ENCODE results near the gene PTX4. TPM values are rescaled to one million over a fixed set of nuclear protein-coding genes. Genes with fewer than 3 reads are reported as not detected.
A peak's percentile ranks its signal among the peaks of the same experiment; 100 is the strongest.

Gene PTX4
- total and polyA plus RNA-seq, 9 of the 15 experiments (the other 6 are each of a cell fraction or from before 2014, with no cell fraction given), result 0.11 TPM; not detected in 8

DNA sequence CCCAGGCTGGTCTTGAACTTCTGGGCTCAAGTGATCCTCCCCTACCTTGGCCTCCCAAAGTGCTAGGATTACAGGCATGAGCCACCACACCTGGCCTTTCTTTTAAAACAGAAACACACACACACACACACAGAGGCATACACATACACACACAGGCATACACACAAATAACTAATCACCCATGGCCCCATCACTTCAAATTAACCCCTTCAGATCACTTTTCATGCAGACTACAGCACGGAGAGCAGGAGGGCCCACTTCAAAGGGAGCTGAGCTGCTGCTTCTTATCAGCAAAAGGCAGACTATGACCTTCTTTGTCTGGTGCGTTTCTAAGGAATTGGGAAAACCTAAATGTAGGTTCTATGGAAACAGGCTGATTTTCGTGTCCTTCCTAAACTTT, 15.8 kb downstream of the PTX4 start (continued):
- peak; percentile 80 for TF ChIP-seq ZNF407 (IDR thresholded peaks at IDR 0.05; ENCODE audit: low read depth)
- no peak for TF ChIP-seq ZNF436 (CRISPR knock-in tag; IDR thresholded peaks at IDR 0.05)
- TF ChIP-seq DACH1 (IDR thresholded peaks at IDR 0.05; ENCODE audit: partially characterized antibody), result peak; percentile 41
- no peak for TF ChIP-seq BRF1 (IDR thresholded peaks at IDR 0.05; ENCODE audit: borderline replicate concordance, extremely low read depth, insufficient read length)
- no peak for TF ChIP-seq ZC3H8 (IDR thresholded peaks at IDR 0.05)
- TF ChIP-seq, protein P1, sequence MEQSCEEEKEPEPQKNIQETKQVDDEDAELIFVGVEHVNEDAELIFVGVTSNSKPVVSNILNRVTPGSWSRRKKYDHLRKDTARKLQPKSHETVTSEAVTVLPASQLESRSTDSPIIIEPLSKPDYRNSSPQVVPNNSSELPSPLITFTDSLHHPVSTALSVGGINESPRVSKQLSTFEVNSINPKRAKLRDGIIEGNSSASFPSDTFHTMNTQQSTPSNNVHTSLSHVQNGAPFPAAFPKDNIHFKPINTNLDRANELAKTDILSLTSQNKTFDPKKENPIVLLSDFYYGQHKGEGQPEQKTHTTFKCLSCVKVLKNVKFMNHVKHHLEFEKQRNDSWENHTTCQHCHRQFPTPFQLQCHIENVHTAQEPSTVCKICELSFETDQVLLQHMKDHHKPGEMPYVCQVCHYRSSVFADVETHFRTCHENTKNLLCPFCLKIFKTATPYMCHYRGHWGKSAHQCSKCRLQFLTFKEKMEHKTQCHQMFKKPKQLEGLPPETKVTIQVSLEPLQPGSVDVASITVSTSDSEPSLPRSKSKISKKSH (CRISPR knock-in tag; IDR thresholded peaks at IDR 0.05), result no peak
- no peak for TF ChIP-seq ZNF184 (CRISPR knock-in tag; IDR thresholded peaks at IDR 0.05)
- TF ChIP-seq BACH1 (tag; IDR thresholded peaks at IDR 0.05), result no peak
- TF ChIP-seq EZH2 (IDR thresholded peaks at IDR 0.05; ENCODE audit: borderline replicate concordance, low read depth, low read length), result no peak
- no peak for TF ChIP-seq PCBP2 (IDR thresholded peaks at IDR 0.05; ENCODE audit: low read depth, low read length, poor library complexity, severe bottlenecking)
- TF ChIP-seq TAL1 (IDR thresholded peaks at IDR 0.05), result peak; percentile 73
- no peak for TF ChIP-seq IRF2 (CRISPR knock-in tag; IDR thresholded peaks at IDR 0.05)
- no peak for TF ChIP-seq XRCC3 (IDR thresholded peaks at IDR 0.05)
- no peak for TF ChIP-seq HDAC6 (IDR thresholded peaks at IDR 0.05; ENCODE audit: low read depth, low read length)
- TF ChIP-seq, protein P2, sequence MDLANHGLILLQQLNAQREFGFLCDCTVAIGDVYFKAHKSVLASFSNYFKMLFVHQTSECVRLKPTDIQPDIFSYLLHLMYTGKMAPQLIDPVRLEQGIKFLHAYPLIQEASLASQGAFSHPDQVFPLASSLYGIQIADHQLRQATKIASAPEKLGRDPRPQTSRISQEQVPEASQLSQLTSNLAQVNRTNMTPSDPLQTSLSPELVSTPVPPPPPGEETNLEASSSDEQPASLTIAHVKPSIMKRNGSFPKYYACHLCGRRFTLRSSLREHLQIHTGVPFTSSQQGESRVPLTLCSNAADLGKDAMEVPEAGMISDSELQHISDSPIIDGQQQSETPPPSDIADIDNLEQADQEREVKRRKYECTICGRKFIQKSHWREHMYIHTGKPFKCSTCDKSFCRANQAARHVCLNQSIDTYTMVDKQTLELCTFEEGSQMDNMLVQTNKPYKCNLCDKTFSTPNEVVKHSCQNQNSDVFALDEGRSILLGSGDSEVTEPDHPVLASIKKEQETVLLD (IDR thresholded peaks at IDR 0.05), result peak; percentile 86
- no peak for TF ChIP-seq RBBP5 (IDR thresholded peaks at IDR 0.05; ENCODE audit: borderline replicate concordance, insufficient read depth, low read length, poor library complexity, severe bottlenecking)
- no peak for TF ChIP-seq ZFP36 (IDR thresholded peaks at IDR 0.05; ENCODE audit: low read depth, low read length, partially characterized antibody)
- no peak for TF ChIP-seq YY1 (IDR thresholded peaks at IDR 0.05; ENCODE audit: borderline replicate concordance in 1 of 3, control insufficient read depth in 1 of 3, extremely low read depth in 1 of 3, insufficient read depth in 3 of 3, insufficient read length in 1 of 3, insufficient replicate concordance in 2 of 3, low read depth in 1 of 3, low read length in 2 of 3)
